Fibroblast of skin of back (primary cell): ENCODE data around the gene NUDT15. TPM values are rescaled to one million over a fixed set of nuclear protein-coding genes. Genes with fewer than 3 reads are reported as not detected.
"Not testable (repeated sequence)": the region's sequence is repeated elsewhere in the genome, so short reads cannot be mapped to it uniquely, and the experiment has no call there.

Experiments
- DNase-seq: peaks from one replicate; pipeline ENCODE4 v3.0.0-alpha.2; 2013
- polyA plus RNA-seq, 2 experiments: library from polyadenylated mRNA; unstranded; fragments of 120-200 nt; gene quantifications; one replicate each; pipeline ENCODE4 v1.2.1, GENCODE V29; 2013; ENCODE audit not compliant: insufficient read length in 2 of 2

NUDT15 gene
- 23.4 TPM for polyA plus RNA-seq (2013, experiment 1 of 2; ENCODE audit: insufficient read length)
- 11.8 TPM for polyA plus RNA-seq (2013, experiment 2 of 2; ENCODE audit: insufficient read length)

GRCh38 chr13:48037346-48038173, at the start of gene NUDT15:
NUDT15 (plus strand) TSS chr13:48037726; CDS start chr13:48037747, 21 bp downstream.
- DNase-seq, result peak; percentile 95

GRCh38 chr13:47990427-47990826, 47.1 kb upstream of the NUDT15 start:
- no peak for DNase-seq

- no peak for DNase-seq
Observed at GRCh38 chr13:47990920-47991466, 46.5 kb upstream of the NUDT15 start.

- DNase-seq, result no peak
Observed at GRCh38 chr13:47991859-47992258, 45.7 kb upstream of the NUDT15 start.

DNA sequence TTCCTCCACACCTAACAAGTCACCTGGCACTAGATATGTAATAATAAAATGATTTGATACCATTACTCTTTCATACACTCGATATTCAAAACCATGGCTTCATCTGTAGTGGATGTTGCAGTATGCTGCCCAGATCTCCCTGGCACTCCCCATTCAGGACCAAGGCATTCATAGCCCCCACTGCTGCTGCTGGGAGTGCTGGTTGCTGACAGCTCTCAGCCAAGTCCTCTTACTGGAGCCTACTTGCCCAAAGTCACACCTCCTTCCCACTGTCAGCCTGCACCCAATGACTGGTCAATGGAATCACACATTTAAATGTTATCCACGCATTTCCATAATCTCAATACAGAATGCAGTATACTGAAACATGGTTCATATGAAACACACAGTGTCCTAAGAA, 40.1 kb upstream of the NUDT15 start:
- DNase-seq, result no peak

DNA sequence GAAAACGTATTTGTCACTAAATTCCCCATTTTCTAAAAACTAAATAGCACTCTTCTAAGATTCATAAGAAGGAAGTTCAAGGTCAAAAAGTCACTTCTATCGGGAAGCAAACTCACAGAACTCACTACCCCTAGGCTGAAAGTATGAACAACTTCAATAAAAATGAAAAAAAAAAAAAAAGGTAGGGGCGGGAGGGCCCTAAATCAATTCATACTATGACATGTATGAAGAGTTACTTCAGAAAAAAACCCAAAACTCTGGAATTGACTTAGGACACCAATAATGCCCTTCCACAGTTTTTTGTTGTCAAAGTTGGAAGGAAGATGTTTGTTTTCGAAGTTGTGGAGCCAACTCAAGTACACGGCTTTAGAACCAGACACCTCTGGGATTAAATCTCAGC, 37.6 kb upstream of the NUDT15 start:
- DNase-seq, result no peak

GRCh38 chr13:48000559-48001113, 36.9 kb upstream of the NUDT15 start:
- peak; percentile 2 for DNase-seq

GRCh38 chr13:48001114-48001881, 36.2 kb upstream of the NUDT15 start, which contains the start of gene SUCLA2:
SUCLA2 (minus strand) TSS chr13:48001273; CDS start chr13:48001269, 4 bp downstream.
- peak; percentile 90 for DNase-seq

GRCh38 chr13:48001999-48002398, 35.5 kb upstream of the NUDT15 start:
- not testable (repeated sequence) for DNase-seq

- DNase-seq, result no peak
Observed at GRCh38 chr13:48004201-48004600, 33.3 kb upstream of the NUDT15 start.

GRCh38 chr13:48006396-48006795, 31.1 kb upstream of the NUDT15 start:
- no peak for DNase-seq

- peak; percentile 65 for DNase-seq
Observed at GRCh38 chr13:48009284-48009683, 28.2 kb upstream of the NUDT15 start.

DNA sequence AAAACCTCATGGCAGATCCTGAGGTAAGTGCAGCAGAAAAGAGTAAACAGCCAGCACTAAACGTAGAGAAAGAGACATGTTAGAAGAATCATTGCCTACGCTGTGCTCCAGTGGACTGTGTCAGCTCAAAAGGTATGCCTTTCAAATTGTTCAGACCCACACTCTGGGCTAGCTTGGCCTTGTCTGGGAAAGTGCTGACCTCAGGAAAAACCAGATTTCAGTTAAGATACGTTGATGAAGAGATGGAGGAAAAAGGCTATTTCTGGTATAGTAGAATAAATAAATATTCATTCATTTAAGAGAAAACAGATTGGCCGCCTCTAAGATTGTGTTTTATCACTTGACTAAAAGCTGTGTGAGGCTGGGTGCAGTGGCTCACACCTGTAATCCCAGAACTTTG, 26.8 kb upstream of the NUDT15 start:
- DNase-seq, result no peak

DNA sequence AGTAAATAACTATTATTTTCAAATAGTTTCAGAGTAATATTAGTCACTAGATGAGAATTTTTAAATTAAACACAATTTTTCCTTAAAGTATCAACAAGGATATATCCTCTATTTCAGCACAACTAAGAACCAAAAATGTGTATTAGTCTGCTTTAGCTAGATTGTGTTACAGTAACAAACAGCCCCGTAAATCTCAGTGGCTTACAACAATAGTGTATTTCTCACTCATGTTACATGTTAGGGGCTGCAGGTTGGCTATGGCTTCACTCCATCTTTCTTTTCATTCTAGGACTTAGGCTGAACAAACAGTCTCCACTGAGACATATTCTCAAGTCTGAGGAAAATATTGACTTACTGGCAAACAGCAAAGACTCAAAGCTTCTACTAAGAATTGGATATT, 24.9 kb upstream of the NUDT15 start:
- DNase-seq, result no peak

DNA sequence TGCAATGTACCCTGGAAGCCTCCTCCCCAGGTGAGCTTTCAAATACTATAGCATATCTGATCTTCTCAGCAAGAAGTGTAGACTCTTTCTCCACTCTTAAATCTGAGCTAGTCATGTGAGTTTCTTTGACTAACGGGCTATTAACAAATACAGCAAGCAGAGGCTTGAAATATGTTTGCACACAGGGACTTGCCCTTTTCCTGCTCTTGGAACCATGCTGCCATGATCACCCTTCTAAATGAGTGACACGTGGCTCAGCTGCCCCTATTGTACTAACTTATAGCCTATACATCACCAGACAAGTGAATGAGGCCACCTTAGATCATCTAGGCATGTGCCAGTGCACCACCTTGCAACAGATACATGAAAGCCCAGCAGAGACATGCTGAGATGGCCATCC, 23.2 kb upstream of the NUDT15 start:
- DNase-seq, result no peak

DNA sequence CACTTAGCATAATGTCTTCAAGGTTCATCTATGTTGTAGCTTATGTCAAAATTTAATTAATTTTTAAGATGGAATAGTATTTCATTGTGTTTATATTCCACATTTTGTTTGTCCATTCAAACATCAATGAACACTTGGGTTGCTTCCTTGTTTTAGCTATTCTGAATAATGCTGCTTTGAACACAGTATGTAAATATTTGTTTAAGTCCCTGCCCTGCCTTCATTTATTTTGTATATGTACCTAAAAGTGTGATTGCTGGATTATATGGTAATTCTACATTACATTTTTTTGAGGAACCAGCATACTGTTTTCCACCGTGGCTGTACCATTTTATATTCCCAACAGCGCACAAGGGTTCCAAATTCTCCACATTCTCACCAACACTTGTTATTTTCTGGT, 18.9 kb upstream of the NUDT15 start:
- no peak for DNase-seq

DNA sequence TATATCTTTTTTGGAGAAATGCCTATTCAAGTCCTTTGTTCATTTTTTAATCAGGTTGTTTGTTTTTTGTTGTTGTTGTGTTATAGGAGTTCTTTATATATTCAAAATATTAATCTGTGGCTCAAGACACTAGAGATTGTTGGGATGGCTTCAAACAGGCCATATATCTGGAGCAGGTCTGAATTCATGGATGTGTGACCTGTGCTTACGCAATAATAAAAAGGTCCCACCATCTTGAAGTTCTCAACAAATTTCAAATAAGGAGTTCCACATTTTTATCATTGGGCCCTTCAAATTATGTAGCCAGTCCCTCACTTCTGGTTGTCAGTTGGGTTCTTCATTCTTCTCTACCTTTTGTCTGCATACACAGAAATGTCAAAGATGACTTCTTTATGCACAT, 17.7 kb upstream of the NUDT15 start:
- DNase-seq, result no peak

GRCh38 chr13:48028066-48028465, 9.5 kb upstream of the NUDT15 start:
- no peak for DNase-seq

GRCh38 chr13:48029859-48030258, 7.7 kb upstream of the NUDT15 start:
- no peak for DNase-seq

GRCh38 chr13:48038761-48039160, 1.2 kb downstream of the NUDT15 start:
- DNase-seq, result peak; percentile 13

- DNase-seq, result no peak
Observed at GRCh38 chr13:48040049-48040448, 2.5 kb downstream of the NUDT15 start.

DNA sequence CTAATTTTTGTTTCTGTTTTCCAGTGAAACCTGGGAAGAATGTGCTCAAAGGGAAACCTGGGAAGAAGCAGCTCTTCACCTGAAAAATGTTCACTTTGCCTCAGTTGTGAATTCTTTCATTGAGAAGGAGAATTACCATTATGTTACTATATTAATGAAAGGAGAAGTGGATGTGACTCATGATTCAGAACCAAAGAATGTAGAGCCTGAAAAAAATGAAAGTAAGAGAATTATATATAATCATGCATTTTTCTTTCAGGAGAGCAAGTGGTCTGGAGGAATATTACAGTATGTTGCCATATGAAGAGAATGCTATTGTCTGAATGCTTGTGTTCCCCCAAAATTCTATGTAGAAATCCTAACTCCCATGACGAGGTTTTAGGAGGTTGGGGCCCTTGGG, 3.4 kb downstream of the NUDT15 start:
- peak; percentile 59 for DNase-seq

DNA sequence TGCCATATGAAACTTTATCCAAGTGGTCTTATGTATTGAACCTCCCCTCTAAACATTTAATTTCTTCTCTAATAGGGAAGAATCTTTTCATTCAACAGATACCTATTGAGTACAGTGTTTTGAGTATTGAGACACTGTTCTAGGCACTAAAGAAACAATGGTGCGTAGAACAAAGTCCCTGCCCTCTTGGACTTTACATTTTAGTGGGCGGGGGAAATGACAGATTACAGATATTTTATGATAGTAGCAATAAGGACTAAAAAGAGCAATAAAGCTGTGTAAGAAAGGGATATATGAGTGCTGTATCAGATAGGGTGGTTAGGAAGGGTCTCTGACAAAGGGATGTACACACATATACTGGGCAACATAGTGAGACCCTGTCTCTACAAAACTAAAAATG, 5.4 kb downstream of the NUDT15 start:
- no peak for DNase-seq
